GM23338 (cell line): ENCODE results near the gene PIK3R4. TPM values are rescaled to one million over a fixed set of nuclear protein-coding genes. Genes with fewer than 3 reads are reported as not detected.

Experiments
- ATAC-seq: fragments of 200-7000 bp; cut with Tn5 transposase; 3 replicates; pipeline ENCODE4 v1.9.1; 2020
- DNase-seq: peaks from one replicate; pipeline ENCODE4 v3.0.0-alpha.2; 2015; ENCODE audit warnings: low spot score
- H2AFZ ChIP-seq: fragments of 200-600 bp; sonication (generic); 2 replicates; pipeline ENCODE4 v1.8.0; 2016; ENCODE audit warnings: antibody characterized with exemption, mild to moderate bottlenecking, moderate library complexity
- H3F3A ChIP-seq: fragments of 200-600 bp; sonication (generic); replicated peaks from 2 replicates; pipeline ENCODE4 v1.8.0; 2017; ENCODE audit warnings: antibody characterized with exemption, mixed run types, low read depth
- H3K27ac ChIP-seq: fragments of 200-600 bp; sonication (generic); 2 replicates; pipeline ENCODE4 v1.6.1; 2016; ENCODE audit warnings: low read depth
- H3K27me3 ChIP-seq: fragments of 200-600 bp; sonication (generic); 2 replicates; pipeline ENCODE4 v1.8.0; 2016; ENCODE audit warnings: mild to moderate bottlenecking, mixed run types, moderate library complexity; ENCODE audit not compliant: insufficient read depth
- H3K36me3 ChIP-seq: fragments of 200-600 bp; sonication (generic); 2 replicates; pipeline ENCODE4 v1.8.0; 2016; ENCODE audit warnings: mild to moderate bottlenecking; ENCODE audit not compliant: insufficient read depth
- H3K4me1 ChIP-seq: fragments of 200-600 bp; sonication (generic); 2 replicates; pipeline ENCODE4 v1.8.0; 2016; ENCODE audit warnings: mild to moderate bottlenecking, moderate library complexity; ENCODE audit not compliant: insufficient read depth
- H3K4me2 ChIP-seq: fragments of 200-600 bp; sonication (generic); 2 replicates; pipeline ENCODE4 v1.7.1; 2017; ENCODE audit warnings: mixed run types
- H3K4me3 ChIP-seq: fragments of 200-600 bp; sonication (generic); 2 replicates; pipeline ENCODE4 v1.6.1; 2016; ENCODE audit warnings: mixed run types
- H3K79me2 ChIP-seq: fragments of 200-600 bp; sonication (generic); replicated peaks from 2 replicates; pipeline ENCODE4 v1.8.0; 2017; ENCODE audit warnings: mild to moderate bottlenecking; ENCODE audit not compliant: insufficient read depth
- H3K9me2 ChIP-seq: fragments of 200-600 bp; sonication (generic); 2 replicates; pipeline ENCODE4 v1.8.0; 2017; ENCODE audit not compliant: insufficient read depth
- H4K20me1 ChIP-seq: fragments of 200-600 bp; sonication (generic); replicated peaks from 2 replicates; pipeline ENCODE4 v1.8.0; 2017; ENCODE audit warnings: mild to moderate bottlenecking; ENCODE audit not compliant: insufficient read depth
- H3K27ac Mint-ChIP-seq: 2 replicates; pipeline ENCODE4 v1.8.0; 2020; ENCODE audit warnings: inconsistent platforms, mild to moderate bottlenecking, moderate library complexity, mixed read lengths
- H3K27me3 Mint-ChIP-seq: 3 replicates; pipeline ENCODE4 v1.8.0; 2022; ENCODE audit warnings: low read depth, mild to moderate bottlenecking, moderate library complexity, mixed read lengths, inconsistent platforms; ENCODE audit not compliant: insufficient read depth, poor library complexity
- H3K36me3 Mint-ChIP-seq: 3 replicates; pipeline ENCODE4 v1.8.0; 2021; ENCODE audit warnings: low read depth, mild to moderate bottlenecking, inconsistent platforms, moderate library complexity, mixed read lengths
- H3K4me1 Mint-ChIP-seq: 3 replicates; pipeline ENCODE4 v1.8.0; 2020; ENCODE audit warnings: mild to moderate bottlenecking, inconsistent platforms, mixed read lengths
- H3K4me3 Mint-ChIP-seq: 3 replicates; pipeline ENCODE4 v1.8.0; 2021; ENCODE audit warnings: moderate library complexity, mild to moderate bottlenecking, inconsistent platforms, mixed read lengths
- H3K9me3 Mint-ChIP-seq: 3 replicates; pipeline ENCODE4 v1.8.0; 2020; ENCODE audit warnings: moderate library complexity, mild to moderate bottlenecking, inconsistent platforms, mixed read lengths
- CREB1 ChIP-seq: fragments of 250-450 bp; sonication (Bioruptor Pico); IDR thresholded peaks from 2 replicates; pipeline ENCODE4 v1.5.0; 2020; ENCODE audit warnings: low read depth, mild to moderate bottlenecking, moderate library complexity
- CTCF ChIP-seq, 2 experiments: fragments of 200-600 bp in 1 of 2; sonication (generic) in 1 of 2; conservative IDR thresholded peaks; 2 replicates each; pipeline versions ENCODE4 v1.5.1 to v1.6.1; 2016 to 2017; ENCODE audit warnings: antibody characterized with exemption in 2 of 2, low read depth in 2 of 2, mild to moderate bottlenecking in 2 of 2, moderate library complexity in 1 of 2
- ETS1 ChIP-seq: IDR thresholded peaks from 2 replicates; pipeline ENCODE4 v1.6.1; 2016; ENCODE audit warnings: antibody characterized with exemption
- EZH2phosphoT487 ChIP-seq: fragments of 200-600 bp; sonication (generic); IDR thresholded peaks from one replicate; pipeline ENCODE4 v1.8.1; 2018; ENCODE audit warnings: antibody characterized with exemption; ENCODE audit not compliant: unreplicated experiment
- REST ChIP-seq: IDR thresholded peaks from one replicate; pipeline ENCODE4 v1.6.1; 2018; ENCODE audit warnings: antibody characterized with exemption; ENCODE audit not compliant: unreplicated experiment
- polyA plus RNA-seq: library from polyadenylated mRNA; unstranded; fragments of >200 nt; fragmentation: Nextera tagmentation; extraction: Ambion mirVana; gene quantifications from 2 replicates; pipeline ENCODE4 v1.2.1, GENCODE V29; 2016
- total RNA-seq: library from RNA; depleted of rRNA; stranded (reverse); fragments of >200 nt; shearing (Covaris generic); gene quantifications from 2 replicates; pipeline ENCODE4 v1.2.3, GENCODE V29; 2014

Gene PIK3R4
- total and polyA plus RNA-seq, 2 experiments from 2014 or later, result 48.8 to 65.1 TPM

GRCh38 chr3:130783629-130784028, 37.0 kb upstream of the PIK3R4 start:
- no peak for ATAC-seq
- H3K4me3 Mint-ChIP-seq, result no peak overlapping the region
- no peak overlapping the region for H3K4me3 ChIP-seq

More at GRCh38 chr3:130783629-130784028, 37.0 kb upstream of the PIK3R4 start:
- peak overlapping the region; percentile 40; the same call in 1 of the 2 replicates for H2AFZ ChIP-seq
- TF ChIP-seq EZH2phosphoT487, result no peak
- no peak for TF ChIP-seq ETS1
- no peak for TF ChIP-seq REST
- TF ChIP-seq CTCF (conservative IDR thresholded peaks at IDR 0.05; ENCODE audit: low read depth in 2 of 2), result no peak
- no peak for TF ChIP-seq CREB1 (CRISPR knock-in tag)
- H3K79me2 ChIP-seq, result no peaks in the 10 kb centered on the region
- Mint-ChIP-seq H3K4me1 (peaks cover 3% of the 10 kb centered on the region; the same call in 2 of the 3 replicates), H3K27ac (no peak overlapping the region), H3K27me3 (no peaks in the 10 kb centered on the region), H3K36me3 (no peaks in the 10 kb centered on the region), H3K9me3 (no peaks in the 10 kb centered on the region)
- H3K4me1 ChIP-seq, result no peaks in the 10 kb centered on the region
- H3K27ac ChIP-seq, result no peak overlapping the region
- H3F3A ChIP-seq, result no peaks in the 10 kb centered on the region
- no peaks in the 10 kb centered on the region for H4K20me1 ChIP-seq
- H3K27me3 ChIP-seq, result no peaks in the 10 kb centered on the region
- H3K4me2 ChIP-seq, result no peak overlapping the region
- no peaks in the 10 kb centered on the region for H3K36me3 ChIP-seq
- no peaks in the 10 kb centered on the region for H3K9me2 ChIP-seq
- no peak for DNase-seq
